ENCODE measurements around the gene AP1S2. TPM values are rescaled to one million over a fixed set of nuclear protein-coding genes. Genes with fewer than 3 reads are reported as not detected.

The AP1S2 gene
- total RNA-seq, 2 donors from 2014 or later = 61.6 to 155 TPM

- no peaks in the 10 kb centered on the region for H3K36me3 ChIP-seq
- no peaks in the 10 kb centered on the region for H3K4me1 ChIP-seq (ENCODE audit: control insufficient read depth in 1 of 2, low read depth in 2 of 2)
- ATAC-seq (ENCODE audit: insufficient number of reproducible peaks, low FRiP score, low read depth) (no peak), DNase-seq (ENCODE audit: low spot score) (no peak)
- H3K4me3 ChIP-seq = no peak overlapping the region
- TF ChIP-seq CTCF (IDR thresholded peaks at IDR 0.05) = no peak
- H3K27ac ChIP-seq = no peak overlapping the region
- no peaks in the 10 kb centered on the region for H3K27me3 ChIP-seq (replicated peaks; ENCODE audit: insufficient read depth)
- no peaks in the 10 kb centered on the region for H3K9me3 ChIP-seq
These were observed 11.5 kb upstream of the AP1S2 start for GRCh38 chrX:15866147-15866546.

GRCh38 chrX:15864629-15865028 is 10.0 kb upstream of the AP1S2 start:
- no peak overlapping the region for H3K4me3 ChIP-seq
- H3K4me1 ChIP-seq (ENCODE audit: control insufficient read depth in 1 of 2, low read depth in 2 of 2) = no peaks in the 10 kb centered on the region
- H3K9me3 ChIP-seq = no peaks in the 10 kb centered on the region
- no peak overlapping the region for H3K27ac ChIP-seq
- no peak for DNase-seq (ENCODE audit: low spot score)
- TF ChIP-seq CTCF (IDR thresholded peaks at IDR 0.05) = no peak
- no peaks in the 10 kb centered on the region for H3K27me3 ChIP-seq (replicated peaks; ENCODE audit: insufficient read depth)
- ATAC-seq (ENCODE audit: insufficient number of reproducible peaks, low FRiP score, low read depth) = no peak
- no peaks in the 10 kb centered on the region for H3K36me3 ChIP-seq

GRCh38 chrX:15864023-15864422 is 9.4 kb upstream of the AP1S2 start:
- H3K9me3 ChIP-seq = no peaks in the 10 kb centered on the region
- no peak overlapping the region for H3K27ac ChIP-seq
- no peaks in the 10 kb centered on the region for H3K4me1 ChIP-seq (ENCODE audit: control insufficient read depth in 1 of 2, low read depth in 2 of 2)
- no peaks in the 10 kb centered on the region for H3K27me3 ChIP-seq (replicated peaks; ENCODE audit: insufficient read depth)
- no peak for ATAC-seq (ENCODE audit: insufficient number of reproducible peaks, low FRiP score, low read depth)
- H3K4me3 ChIP-seq = no peak overlapping the region
- TF ChIP-seq CTCF (IDR thresholded peaks at IDR 0.05) = no peak
- DNase-seq (ENCODE audit: low spot score) = no peak
- no peaks in the 10 kb centered on the region for H3K36me3 ChIP-seq

GRCh38 chrX:15860921-15861320 is 6.3 kb upstream of the AP1S2 start:
- no peaks in the 10 kb centered on the region for H3K9me3 ChIP-seq
- DNase-seq (ENCODE audit: low spot score) (no peak), ATAC-seq (ENCODE audit: insufficient number of reproducible peaks, low FRiP score, low read depth) (no peak)

GRCh38 chrX:15858051-15858450 is 3.4 kb upstream of the AP1S2 start:
- no peak overlapping the region for H3K4me3 ChIP-seq
- no peaks in the 10 kb centered on the region for H3K36me3 ChIP-seq
- no peaks in the 10 kb centered on the region for H3K9me3 ChIP-seq
- no peak overlapping the region for H3K27ac ChIP-seq
- H3K4me1 ChIP-seq (ENCODE audit: control insufficient read depth in 1 of 2, low read depth in 2 of 2) = peaks cover 0 to 4% of the 10 kb centered on the region in 2 donors
- DNase-seq (ENCODE audit: low spot score) = no peak
- TF ChIP-seq CTCF (IDR thresholded peaks at IDR 0.05) = no peak
- no peak for ATAC-seq (ENCODE audit: insufficient number of reproducible peaks, low FRiP score, low read depth)
- H3K27me3 ChIP-seq (replicated peaks; ENCODE audit: insufficient read depth) = no peaks in the 10 kb centered on the region

More at GRCh38 chrX:15860921-15861320, 6.3 kb upstream of the AP1S2 start:
- Histone ChIP-seq H3K36me3 (no peaks in the 10 kb centered on the region), H3K27me3 (replicated peaks; ENCODE audit: insufficient read depth) (no peaks in the 10 kb centered on the region), H3K4me1 (ENCODE audit: control insufficient read depth in 1 of 2, low read depth in 2 of 2) (no peaks in the 10 kb centered on the region), H3K27ac (no peak overlapping the region), H3K4me3 (no peak overlapping the region)
- no peak for TF ChIP-seq CTCF (IDR thresholded peaks at IDR 0.05)
